NCI-H1930 (cell line): ENCODE results near the gene TTLL7.
"Not testable (repeated sequence)": the region's sequence is repeated elsewhere in the genome, so short reads cannot be mapped to it uniquely, and the experiment has no call there.

ENCODE experiments used
- DNase-seq, 2 experiments: peaks; one replicate each; lab custom pipeline; 2025; lab: John Stamatoyannopoulos, UW

The TTLL7 gene

DNA sequence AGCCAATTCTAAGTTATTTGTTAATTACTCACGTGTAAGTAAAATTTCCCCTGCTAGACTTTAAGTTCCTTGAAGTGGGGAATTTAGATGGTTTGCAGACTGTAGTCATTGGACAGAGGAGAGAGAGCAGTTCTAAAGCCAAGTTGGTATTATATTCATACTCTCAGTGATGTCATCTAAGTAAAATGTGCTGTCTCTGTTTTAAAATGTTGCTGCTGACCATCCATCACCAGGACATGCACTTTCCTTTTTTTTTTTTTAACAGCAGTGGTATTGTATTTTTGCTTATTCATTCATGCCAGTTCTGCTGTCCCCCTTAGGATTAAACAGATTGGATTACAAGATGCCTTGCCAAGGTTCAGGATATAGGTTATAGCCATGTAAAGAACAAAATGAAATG, 2.3 kb downstream of the TTLL7 start:
- DNase-seq, result no peak

DNA sequence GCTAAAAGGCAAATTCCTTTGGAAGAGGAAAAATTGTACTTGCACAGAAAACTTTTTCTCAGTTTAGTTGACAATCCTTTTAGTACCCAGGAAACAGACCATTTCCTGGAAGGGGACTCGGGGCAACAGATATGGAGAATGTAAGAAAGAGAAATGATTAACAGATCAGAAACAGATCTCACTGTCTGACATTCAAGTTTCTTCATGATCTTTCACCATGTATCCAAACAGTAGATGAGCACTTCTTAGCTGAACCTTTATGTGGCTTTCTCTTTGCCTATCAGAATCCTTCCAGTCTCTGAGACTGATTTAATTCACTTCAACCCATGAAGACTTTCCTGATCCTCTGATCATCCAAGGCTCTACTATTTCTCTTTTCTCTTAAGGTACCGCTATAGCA, 2.7 kb downstream of the TTLL7 start:
- DNase-seq, result no peak

- DNase-seq, result no peak
These were observed 3.3 kb downstream of the TTLL7 start for GRCh38 chr1:83995649-83996048.

- no peak for DNase-seq
These were observed 4.8 kb downstream of the TTLL7 start for GRCh38 chr1:83994111-83994510.

DNA sequence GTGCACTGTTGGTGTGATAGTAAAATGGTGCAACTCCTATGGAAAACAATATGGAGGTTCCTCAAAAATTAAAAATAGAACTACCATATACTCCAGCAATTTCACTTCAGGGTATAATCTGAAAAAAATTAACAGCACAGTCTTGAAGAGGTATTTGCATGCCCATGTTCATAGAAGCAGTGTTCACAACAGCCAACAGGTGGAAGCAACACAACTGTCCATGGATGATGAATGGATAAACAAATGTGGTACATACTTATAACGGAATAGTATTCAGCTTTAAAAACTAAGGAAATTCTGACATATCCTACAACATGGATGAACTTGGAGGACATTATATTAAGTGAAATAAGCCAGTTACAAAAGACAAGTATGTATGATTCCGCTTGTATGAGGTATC, 8.2 kb downstream of the TTLL7 start:
- no peak for DNase-seq

GRCh38 chr1:83985048-83985447, 13.9 kb downstream of the TTLL7 start:
- no peak for DNase-seq

DNA sequence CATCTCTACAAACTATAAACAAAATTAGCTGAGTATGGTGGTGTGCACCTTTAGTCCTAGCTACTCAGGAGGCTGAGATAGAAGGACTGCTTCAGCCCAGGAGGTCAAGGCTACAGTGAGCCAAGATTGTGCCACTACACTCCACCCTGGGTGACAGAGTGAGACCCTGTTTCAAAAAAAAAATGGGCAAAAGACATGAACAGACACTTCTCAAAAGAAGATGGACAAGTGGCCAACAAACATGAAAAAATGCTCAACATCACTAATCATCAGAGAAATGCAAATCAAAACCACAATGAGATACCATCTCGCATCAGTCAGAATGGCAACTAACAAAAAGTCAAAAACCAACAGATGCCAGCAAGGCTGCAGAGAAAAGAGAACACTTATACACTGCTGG, 15.0 kb downstream of the TTLL7 start:
- not testable (repeated sequence) for DNase-seq

GRCh38 chr1:83978056-83978455, 20.9 kb downstream of the TTLL7 start:
- peak; percentile 59 to 64 for DNase-seq

- no peak for DNase-seq
These were observed 22.0 kb downstream of the TTLL7 start for GRCh38 chr1:83976920-83977319.

DNA sequence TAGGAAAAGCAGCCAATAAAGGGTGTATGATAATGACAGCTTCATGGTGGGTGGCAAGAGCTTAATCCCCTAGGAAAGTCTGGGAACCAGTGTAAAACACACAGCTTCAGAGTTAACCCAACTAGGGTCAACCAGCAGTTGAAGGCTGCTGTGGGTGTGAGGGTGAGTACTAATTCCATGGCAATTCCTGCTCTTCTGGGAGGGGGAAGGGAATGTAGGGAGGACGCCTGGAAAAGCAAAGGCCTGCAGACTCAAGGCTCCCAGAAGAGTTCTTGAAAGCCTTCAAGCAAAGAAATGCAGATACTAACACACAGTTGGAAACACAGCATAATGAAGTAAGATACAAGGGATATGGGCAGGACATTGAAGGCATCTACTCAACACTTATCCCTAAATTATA, 28.1 kb downstream of the TTLL7 start:
- DNase-seq, result no peak

DNA sequence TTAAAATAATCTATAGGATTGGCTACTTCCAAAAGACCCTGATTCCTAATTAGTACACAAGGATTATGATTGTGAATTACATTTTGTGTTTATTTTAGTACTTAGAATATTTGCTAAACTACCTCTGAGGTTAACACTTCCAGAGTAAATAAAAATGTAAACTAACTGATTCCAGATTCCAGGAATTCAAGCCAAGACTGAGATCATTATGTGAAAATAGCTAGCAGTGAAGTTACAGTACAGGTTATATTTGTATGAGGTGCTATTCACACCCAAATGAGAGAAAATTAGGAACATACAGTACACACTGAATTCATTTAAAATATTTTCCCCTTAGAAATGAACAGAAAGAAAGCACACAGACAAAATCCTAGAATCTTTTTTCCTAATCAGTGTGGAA, 28.8 kb downstream of the TTLL7 start:
- DNase-seq, result no peak

DNA sequence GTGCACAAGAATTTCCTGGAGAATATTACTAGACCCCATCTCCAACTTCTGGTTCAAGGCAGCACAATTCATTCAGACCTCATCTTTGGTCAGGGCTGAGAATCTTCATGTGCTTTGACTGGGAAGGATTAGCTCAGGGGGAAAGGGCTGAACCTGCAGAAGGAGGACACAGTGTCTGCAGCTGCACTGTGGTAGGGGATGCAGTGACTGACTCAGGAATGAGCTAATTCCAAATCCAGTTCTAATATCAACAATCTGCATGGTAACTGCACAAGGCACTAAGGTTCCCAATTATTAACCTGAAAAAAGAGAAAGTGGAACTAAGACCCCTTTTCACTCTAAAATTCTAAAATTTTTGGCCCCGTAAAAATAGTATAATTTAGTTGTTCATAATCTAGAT, 31.6 kb downstream of the TTLL7 start:
- DNase-seq, result no peak

- DNase-seq, result no peak
These were observed 34.8 kb downstream of the TTLL7 start for GRCh38 chr1:83964153-83964552.

DNA sequence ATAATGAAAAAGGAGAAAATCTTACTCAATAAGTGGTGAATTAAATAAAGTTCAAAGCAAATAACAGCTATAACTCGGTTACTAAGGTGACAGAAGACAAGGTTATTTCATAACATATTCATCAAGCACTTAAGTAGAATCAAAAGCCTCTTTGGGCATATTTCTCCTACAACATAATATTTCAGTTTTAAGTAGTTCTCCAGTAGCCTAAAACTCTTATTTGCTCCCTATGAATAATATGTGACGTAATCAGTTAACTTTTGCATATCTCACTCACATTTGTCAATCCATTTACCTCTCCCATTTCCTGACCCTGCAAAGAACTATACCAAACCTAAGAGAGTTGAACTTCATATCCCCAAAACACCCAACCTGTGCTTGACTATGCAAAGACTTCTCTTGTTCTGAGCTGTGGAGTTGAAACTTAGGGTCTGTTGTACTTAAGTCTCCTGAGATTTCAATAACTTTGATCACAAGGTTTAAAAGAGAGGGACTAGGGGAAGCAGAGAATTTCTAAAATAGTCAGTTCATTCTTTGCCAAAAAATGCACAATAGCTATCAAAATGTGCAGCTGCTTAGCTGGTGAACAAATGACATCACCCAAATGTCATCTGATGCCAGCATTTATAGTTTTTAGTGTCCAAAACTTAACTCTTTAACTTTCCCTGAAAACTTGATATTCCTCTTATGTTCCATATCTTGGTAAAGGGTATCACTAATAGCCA, 37.2 kb downstream of the TTLL7 start:
- no peak for DNase-seq

GRCh38 chr1:83960669-83961277, 38.2 kb downstream of the TTLL7 start:
- DNase-seq, result no peak

- no peak for DNase-seq
These were observed 39.0 kb downstream of the TTLL7 start for GRCh38 chr1:83959824-83960498.

DNA sequence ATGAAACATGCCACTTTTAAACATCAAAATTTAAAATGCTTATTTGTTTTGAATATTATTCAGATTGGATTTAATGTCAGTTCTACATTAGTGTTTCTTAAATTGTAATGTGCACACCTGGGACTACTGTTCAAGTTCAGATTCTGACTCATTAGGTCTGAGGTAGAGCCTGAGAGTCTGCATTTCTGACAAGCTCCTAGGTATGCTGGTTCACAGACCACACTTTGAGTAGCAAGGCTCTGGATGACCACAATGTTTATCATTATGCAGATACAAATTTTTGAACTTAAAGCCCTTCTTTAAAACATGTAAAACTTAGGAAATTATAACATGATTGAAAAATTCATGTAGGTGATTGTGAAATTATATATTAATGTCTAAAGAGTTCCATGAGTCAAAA, 40.2 kb downstream of the TTLL7 start:
- no peak for DNase-seq

DNA sequence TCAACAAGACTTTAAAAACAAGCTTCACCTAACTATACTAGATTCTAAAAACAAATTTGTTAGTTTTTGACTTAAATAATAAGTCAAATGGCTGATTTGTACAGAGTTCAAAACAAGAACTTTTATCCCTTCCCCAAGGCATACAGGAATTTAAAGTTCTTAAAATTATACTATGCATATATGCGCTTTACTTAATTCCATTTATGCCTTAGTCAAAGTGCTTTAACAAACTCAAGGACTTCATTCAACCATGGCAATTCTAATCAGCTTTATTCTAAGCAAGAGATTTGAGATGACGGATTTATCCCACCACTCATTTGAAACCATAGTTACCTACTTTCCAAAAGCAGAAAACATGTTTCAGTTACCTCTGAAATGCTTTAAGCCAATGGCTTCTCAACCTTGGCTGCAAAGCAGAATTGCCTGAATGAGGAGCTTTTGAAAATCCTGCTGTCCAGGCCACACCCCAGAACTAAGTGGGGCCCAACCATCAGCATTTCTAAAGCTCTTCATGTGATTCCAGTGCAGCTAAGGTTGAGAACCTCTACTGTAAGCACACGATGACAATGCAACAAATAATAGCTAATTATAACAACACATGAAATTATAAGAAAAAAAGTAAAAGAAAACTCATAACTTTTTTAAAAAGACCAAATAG, 44.6 kb downstream of the TTLL7 start:
- DNase-seq, result no peak

DNA sequence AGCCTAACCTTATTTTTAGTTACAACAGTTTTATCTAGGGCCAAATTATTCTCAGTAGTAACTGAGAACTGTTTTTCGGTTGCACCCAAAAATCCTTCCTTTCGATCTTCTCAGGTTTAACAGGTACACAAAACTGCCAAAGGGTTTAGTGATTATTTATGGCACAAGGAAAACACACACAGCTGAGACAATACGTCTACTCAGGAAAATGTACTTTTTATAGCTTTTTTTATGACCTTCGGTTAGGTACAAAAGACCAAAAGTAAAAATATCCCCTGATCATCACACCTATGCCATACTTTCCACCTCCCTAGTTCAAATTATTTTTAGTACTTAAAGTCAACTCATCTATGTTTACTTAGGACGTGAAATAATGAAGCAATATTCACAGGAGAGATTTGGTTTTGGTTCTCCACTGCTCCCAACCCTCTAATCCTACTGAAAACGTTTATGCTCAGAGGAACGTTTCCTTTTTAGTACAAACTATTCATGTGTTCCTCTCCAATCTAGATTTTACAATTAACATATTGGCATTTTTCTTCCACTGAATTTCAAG, 48.7 kb downstream of the TTLL7 start:
- no peak for DNase-seq

DNA sequence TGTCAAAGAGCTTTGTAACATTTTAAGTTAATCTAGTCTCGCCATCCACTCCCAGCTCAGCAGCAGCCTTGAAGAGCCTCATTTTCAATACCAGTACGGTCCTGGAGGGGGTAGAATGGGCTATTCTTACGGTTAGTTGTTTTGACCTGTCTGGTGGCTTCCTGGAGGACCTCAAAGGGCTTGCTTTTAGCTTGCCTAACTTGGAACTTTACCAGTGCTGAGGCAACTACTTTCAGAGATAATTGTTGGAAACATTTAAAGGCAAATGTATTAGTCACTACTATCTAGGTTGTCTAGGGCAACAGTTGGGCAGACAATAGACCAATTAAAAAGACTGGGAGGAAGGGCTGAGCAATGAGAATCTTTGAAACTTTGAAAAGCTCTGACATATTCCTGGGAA, 56.0 kb downstream of the TTLL7 start:
- DNase-seq, result no peak

- no peak for DNase-seq
These were observed 64.4 kb downstream of the TTLL7 start for GRCh38 chr1:83934550-83934949.

DNA sequence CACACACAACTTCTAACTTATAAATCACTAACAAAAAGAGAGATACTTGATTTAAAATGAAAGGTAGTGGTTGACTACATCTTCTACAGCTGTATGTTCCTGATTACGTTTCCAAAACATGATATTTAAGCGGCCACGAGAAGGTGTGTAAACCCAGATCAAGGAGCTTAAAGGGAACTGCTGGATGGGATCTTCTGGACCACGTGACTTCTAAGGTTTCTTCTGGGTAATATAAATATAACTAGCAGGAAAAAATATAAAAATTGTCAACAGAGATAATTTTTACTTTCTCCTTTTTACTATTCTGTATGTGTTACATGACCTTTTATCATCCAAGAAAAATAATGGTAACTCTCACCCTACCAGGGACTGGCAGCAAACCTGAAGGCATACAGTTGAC, 66.2 kb downstream of the TTLL7 start:
- no peak for DNase-seq

GRCh38 chr1:83932281-83932680, 66.7 kb downstream of the TTLL7 start:
- no peak for DNase-seq
